Ishikawa (cell line): ENCODE measurements around the gene ANO4.

ENCODE experiments used
- CEBPB ChIP-seq: IDR thresholded peaks from 2 replicates; pipeline ENCODE4 v1.6.1; 2012
- CREB1 ChIP-seq: IDR thresholded peaks from 2 replicates; pipeline ENCODE4 v1.6.1; 2012; ENCODE audit warnings: low read depth
- EGR1 ChIP-seq: IDR thresholded peaks from 2 replicates; pipeline ENCODE4 v1.6.1; 2012
- EP300 ChIP-seq: IDR thresholded peaks from 2 replicates; pipeline ENCODE4 v1.6.1; 2012; ENCODE audit warnings: borderline replicate concordance
- FOXM1 ChIP-seq: IDR thresholded peaks from 2 replicates; pipeline ENCODE4 v1.6.1; 2012; ENCODE audit warnings: low read depth, borderline replicate concordance
- MAX ChIP-seq: IDR thresholded peaks from 2 replicates; pipeline ENCODE4 v1.6.1; 2012
- NFIC ChIP-seq: IDR thresholded peaks from 2 replicates; pipeline ENCODE4 v1.6.1; 2012
- RAD21 ChIP-seq: IDR thresholded peaks from 2 replicates; pipeline ENCODE4 v1.6.1; 2012; ENCODE audit warnings: low read depth
- REST ChIP-seq: IDR thresholded peaks from 2 replicates; pipeline ENCODE4 v1.6.1; 2012; ENCODE audit warnings: low read depth, mild to moderate bottlenecking
- TAF1 ChIP-seq: IDR thresholded peaks from 2 replicates; pipeline ENCODE4 v1.6.1; 2012; ENCODE audit warnings: low read depth, mild to moderate bottlenecking
- TCF12 ChIP-seq: IDR thresholded peaks from 2 replicates; pipeline ENCODE4 v1.6.1; 2012; ENCODE audit warnings: low read depth
- TEAD4 ChIP-seq: IDR thresholded peaks from 2 replicates; pipeline ENCODE4 v1.6.1; 2012
- YY1 ChIP-seq: IDR thresholded peaks from 2 replicates; pipeline ENCODE4 v1.6.1; 2012; ENCODE audit warnings: low read depth
- ZBTB7A ChIP-seq: IDR thresholded peaks from 2 replicates; pipeline ENCODE4 v1.6.1; 2012; ENCODE audit warnings: low read depth
- TF ChIP-seq, protein P1 (sequence below): IDR thresholded peaks from 2 replicates; pipeline ENCODE4 v1.6.1; 2012

ANO4 gene

GRCh38 chr12:100980856-100981255 lies 186.3 kb downstream of the ANO4 start:
- no peak for TF ChIP-seq CREB1
- TF ChIP-seq TCF12: no peak
- no peak for TF ChIP-seq ZBTB7A
- no peak for TF ChIP-seq YY1

GRCh38 chr12:100982511-100983183 lies 188.1 kb downstream of the ANO4 start:
- no peak for TF ChIP-seq MAX
- no peak for TF ChIP-seq CEBPB
- TF ChIP-seq CREB1: no peak
- no peak for TF ChIP-seq ZBTB7A
- no peak for TF ChIP-seq REST

DNA sequence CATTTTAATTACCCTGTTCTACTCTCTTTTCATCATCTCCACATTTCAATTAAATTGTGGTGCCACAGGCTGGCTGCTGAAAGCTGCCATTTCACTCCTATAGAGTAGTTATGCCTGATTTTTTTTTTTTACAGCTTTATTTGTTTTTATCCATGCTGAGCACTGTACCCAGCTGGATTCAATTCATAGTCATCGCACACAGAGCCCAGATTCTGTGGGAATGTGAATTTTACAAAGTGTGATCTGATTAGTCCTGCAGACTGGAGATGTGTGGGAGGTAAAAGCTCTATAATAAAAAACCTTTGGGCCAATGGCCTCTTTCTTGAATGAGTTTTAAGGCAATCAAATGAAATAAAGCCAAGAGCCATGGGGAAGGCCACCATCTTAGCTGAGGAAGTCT lies 190.2 kb downstream of the ANO4 start:
- TF ChIP-seq RAD21 (no peak), EP300 (no peak), YY1 (no peak), EGR1 (no peak), TAF1 (no peak), TEAD4 (no peak), TCF12 (no peak), CREB1 (no peak), MAX (no peak), CEBPB (no peak), NFIC (no peak), REST (no peak), FOXM1 (no peak), ZBTB7A (no peak)
- TF ChIP-seq, protein P1, sequence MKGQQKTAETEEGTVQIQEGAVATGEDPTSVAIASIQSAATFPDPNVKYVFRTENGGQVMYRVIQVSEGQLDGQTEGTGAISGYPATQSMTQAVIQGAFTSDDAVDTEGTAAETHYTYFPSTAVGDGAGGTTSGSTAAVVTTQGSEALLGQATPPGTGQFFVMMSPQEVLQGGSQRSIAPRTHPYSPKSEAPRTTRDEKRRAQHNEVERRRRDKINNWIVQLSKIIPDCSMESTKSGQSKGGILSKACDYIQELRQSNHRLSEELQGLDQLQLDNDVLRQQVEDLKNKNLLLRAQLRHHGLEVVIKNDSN: no peak

GRCh38 chr12:100986595-100987547 lies 192.3 kb downstream of the ANO4 start:
- TF ChIP-seq MAX (no peak), EGR1 (no peak), TEAD4 (no peak), FOXM1 (no peak), RAD21 (no peak), TAF1 (no peak), ZBTB7A (no peak), CEBPB (no peak), REST (no peak), YY1 (no peak), TCF12 (no peak), EP300 (no peak), CREB1 (no peak), NFIC (no peak)
- TF ChIP-seq, protein P1: no peak
